Trophoblast cell (in vitro differentiated cells and primary cell): ENCODE measurements around the gene LIPE.

ENCODE experiments used
- DNase-seq, 2 donors: peaks; one replicate each; pipeline ENCODE4 v3.0.0-alpha.2; 2016
- H2AFZ ChIP-seq: 2 replicates; pipeline ENCODE4 v1.6.1; 2013; ENCODE audit warnings: low read length, moderate library complexity, mild to moderate bottlenecking; ENCODE audit not compliant: insufficient read depth, poor library complexity
- H2AK5ac ChIP-seq: 2 replicates; pipeline ENCODE4 v1.6.1; 2013; ENCODE audit warnings: mild to moderate bottlenecking, low read length
- H2BK120ac ChIP-seq: 2 replicates; pipeline ENCODE4 v1.6.1; 2013; ENCODE audit warnings: low read length, mild to moderate bottlenecking, moderate library complexity; ENCODE audit not compliant: insufficient read depth, poor library complexity
- H2BK12ac ChIP-seq: 2 replicates; pipeline ENCODE4 v1.6.1; 2013; ENCODE audit warnings: mild to moderate bottlenecking, low read length, moderate library complexity
- H2BK5ac ChIP-seq: 2 replicates; pipeline ENCODE4 v1.6.1; 2013; ENCODE audit warnings: low read length, low read depth, moderate library complexity, mild to moderate bottlenecking; ENCODE audit not compliant: poor library complexity
- H3K14ac ChIP-seq: 2 replicates; pipeline ENCODE4 v1.6.1; 2013; ENCODE audit warnings: mild to moderate bottlenecking, low read length
- H3K18ac ChIP-seq: 2 replicates; pipeline ENCODE4 v1.6.1; 2013; ENCODE audit warnings: mild to moderate bottlenecking, low read length
- H3K23ac ChIP-seq: 2 replicates; pipeline ENCODE4 v1.6.1; 2013; ENCODE audit warnings: low read length
- H3K27ac ChIP-seq: 2 replicates; pipeline ENCODE4 v1.5.1; 2013; ENCODE audit warnings: low read depth, mild to moderate bottlenecking, inconsistent platforms, low read length, moderate library complexity
- H3K27me3 ChIP-seq: 2 replicates; pipeline ENCODE4 v1.6.1; 2013; ENCODE audit warnings: inconsistent platforms, mild to moderate bottlenecking, low read length, moderate library complexity; ENCODE audit not compliant: insufficient read depth
- H3K36me3 ChIP-seq, 2 experiments: 1 replicate in 1 of 2; 2 replicates in 1 of 2; pipeline ENCODE4 v1.6.1; 2013; ENCODE audit warnings: low read length in 2 of 2, mild to moderate bottlenecking in 2 of 2, moderate library complexity in 1 of 2; ENCODE audit not compliant: insufficient read depth in 2 of 2, control insufficient read depth in 1 of 2
- H3K4ac ChIP-seq: 2 replicates; pipeline ENCODE4 v1.6.1; 2013; ENCODE audit warnings: low read depth, mild to moderate bottlenecking, low read length, moderate library complexity
- H3K4me1 ChIP-seq, 2 experiments: 1 replicate in 1 of 2; 2 replicates in 1 of 2; pipeline ENCODE4 v1.6.1; 2013; ENCODE audit warnings: low read length in 2 of 2, mild to moderate bottlenecking in 2 of 2, moderate library complexity in 1 of 2; ENCODE audit not compliant: insufficient read depth in 2 of 2, control insufficient read depth in 1 of 2
- H3K4me2 ChIP-seq: 2 replicates; pipeline ENCODE4 v1.6.1; 2013; ENCODE audit warnings: inconsistent platforms, mild to moderate bottlenecking, low read length, moderate library complexity
- H3K4me3 ChIP-seq: 2 replicates; pipeline ENCODE4 v1.5.1; 2013; ENCODE audit warnings: mild to moderate bottlenecking, low read depth, low read length, inconsistent platforms
- H3K79me1 ChIP-seq: one replicate; pipeline ENCODE4 v1.6.1; 2013; ENCODE audit warnings: low read length
- H3K79me2 ChIP-seq: 2 replicates; pipeline ENCODE4 v1.6.1; 2013; ENCODE audit warnings: low read length, mild to moderate bottlenecking; ENCODE audit not compliant: control insufficient read depth, insufficient read depth, poor library complexity
- H3K9ac ChIP-seq: 2 replicates; pipeline ENCODE4 v1.6.1; 2013; ENCODE audit warnings: mild to moderate bottlenecking, low read length
- H3K9me3 ChIP-seq: 2 replicates; pipeline ENCODE4 v1.6.1; 2013; ENCODE audit warnings: low read depth, mild to moderate bottlenecking, control low read depth, inconsistent platforms, low read length; ENCODE audit not compliant: insufficient read depth
- H4K12ac ChIP-seq: 2 replicates; pipeline ENCODE4 v1.6.1; 2013; ENCODE audit warnings: low read depth, mild to moderate bottlenecking, low read length, moderate library complexity
- H4K8ac ChIP-seq: 2 replicates; pipeline ENCODE4 v1.6.1; 2013; ENCODE audit warnings: low read depth, mild to moderate bottlenecking, low read length, moderate library complexity
- H4K91ac ChIP-seq: one replicate; pipeline ENCODE4 v1.6.1; 2013; ENCODE audit warnings: low read depth, mild to moderate bottlenecking, low read length, moderate library complexity
- WGBS: extraction: QIAGEN DNeasy Blood & Tissue Kit; methylation state at CpG from one replicate; pipeline ENCODE4 v1.1.7; 2013; ENCODE audit warnings: missing lambda C conversion rate; ENCODE audit not compliant: insufficient read length, insufficient coverage; ENCODE audit errors: extremely low coverage; 5-methylcytosine and 5-hydroxymethylcytosine counted together

The LIPE gene

GRCh38 chr19:42407816-42408175 lies 19.4 kb downstream of the LIPE start:
- no peaks in the 10 kb centered on the region for H3K79me2 ChIP-seq
- peaks cover 1% of the 10 kb centered on the region for H3K9me3 ChIP-seq
- H2BK12ac ChIP-seq: no peak overlapping the region
- H3K27ac ChIP-seq: no peak overlapping the region
- H2AK5ac ChIP-seq: no peak overlapping the region
- no peak overlapping the region for H3K4me2 ChIP-seq
- no peak for DNase-seq
- H2BK120ac ChIP-seq: no peak overlapping the region
- no peak overlapping the region for H3K18ac ChIP-seq
- WGBS: no CpG with 5 or more reads among the region's 10 CpGs
- no peak overlapping the region for H4K12ac ChIP-seq
- H4K91ac ChIP-seq: no peak overlapping the region
- H3K14ac ChIP-seq: no peak overlapping the region
- H3K27me3 ChIP-seq: no peaks in the 10 kb centered on the region
- no peak overlapping the region for H3K9ac ChIP-seq
- no peak overlapping the region for H4K8ac ChIP-seq
- H3K4ac ChIP-seq: no peak overlapping the region
- H3K36me3 ChIP-seq: no peaks in the 10 kb centered on the region
- H3K23ac ChIP-seq: no peak overlapping the region
- no peaks in the 10 kb centered on the region for H3K4me1 ChIP-seq
- no peak overlapping the region for H2AFZ ChIP-seq
- no peak overlapping the region for H2BK5ac ChIP-seq
- H3K79me1 ChIP-seq: no peaks in the 10 kb centered on the region
- H3K4me3 ChIP-seq: no peak overlapping the region

- H2BK120ac ChIP-seq: no peak overlapping the region
- whole genome bisulfite sequencing: no CpG with 5 or more reads among the region's 30 CpGs
- H3K36me3 ChIP-seq: no peaks in the 10 kb centered on the region
- H3K79me1 ChIP-seq: no peaks in the 10 kb centered on the region
- H4K8ac ChIP-seq: no peak overlapping the region
- no peak overlapping the region for H4K91ac ChIP-seq
- no peak overlapping the region for H3K9ac ChIP-seq
- peaks cover 1% of the 10 kb centered on the region for H3K27me3 ChIP-seq
- H3K18ac ChIP-seq: no peak overlapping the region
- H2AFZ ChIP-seq: no peak overlapping the region
- DNase-seq: no peak
- H3K4me1 ChIP-seq: no peaks in the 10 kb centered on the region
- no peak overlapping the region for H2AK5ac ChIP-seq
- no peak overlapping the region for H3K27ac ChIP-seq
- no peak overlapping the region for H3K4me3 ChIP-seq
- H3K9me3 ChIP-seq: peaks cover 1% of the 10 kb centered on the region
- no peak overlapping the region for H4K12ac ChIP-seq
- H2BK5ac ChIP-seq: no peak overlapping the region
- no peaks in the 10 kb centered on the region for H3K79me2 ChIP-seq
- H3K23ac ChIP-seq: no peak overlapping the region
- no peak overlapping the region for H3K4me2 ChIP-seq
- no peak overlapping the region for H2BK12ac ChIP-seq
- H3K14ac ChIP-seq: no peak overlapping the region
- no peak overlapping the region for H3K4ac ChIP-seq
Measured at GRCh38 chr19:42407085-42407815, 19.9 kb downstream of the LIPE start.

- Histone ChIP-seq H3K4me3 (no peak overlapping the region), H2BK5ac (no peak overlapping the region), H3K4ac (no peak overlapping the region), H3K4me1 (peaks cover 1 to 5% of the 10 kb centered on the region in 2 experiments), H3K27me3 (peaks cover 2% of the 10 kb centered on the region), H4K91ac (no peak overlapping the region), H3K9ac (no peak overlapping the region), H3K79me1 (peaks cover 2% of the 10 kb centered on the region), H3K79me2 (peaks cover 2% of the 10 kb centered on the region), H4K8ac (no peak overlapping the region), H4K12ac (no peak overlapping the region), H2BK12ac (no peak overlapping the region), H3K9me3 (no peaks in the 10 kb centered on the region), H3K18ac (no peak overlapping the region), H3K27ac (no peak overlapping the region), H2AK5ac (no peak overlapping the region), H3K36me3 (no peaks in the 10 kb centered on the region), H2AFZ (no peak overlapping the region), H2BK120ac (no peak overlapping the region), H3K4me2 (no peak overlapping the region), H3K14ac (no peak overlapping the region), H3K23ac (no peak overlapping the region)
- no peak for DNase-seq
- WGBS: no CpG with 5 or more reads among the region's 11 CpGs
Measured at GRCh38 chr19:42406111-42406510, 21.1 kb downstream of the LIPE start.

GRCh38 chr19:42403586-42403985 lies 23.6 kb downstream of the LIPE start:
- no peak overlapping the region for H4K8ac ChIP-seq
- peaks cover 3 to 6% of the 10 kb centered on the region in 2 experiments for H3K4me1 ChIP-seq
- H3K4me3 ChIP-seq: no peak overlapping the region
- H4K12ac ChIP-seq: no peak overlapping the region
- no peak overlapping the region for H2BK120ac ChIP-seq
- no peak overlapping the region for H3K4me2 ChIP-seq
- no peak overlapping the region for H3K18ac ChIP-seq
- no peak overlapping the region for H3K27ac ChIP-seq
- peaks cover 2% of the 10 kb centered on the region for H3K79me1 ChIP-seq
- H3K79me2 ChIP-seq: peaks cover 2% of the 10 kb centered on the region
- H3K9me3 ChIP-seq: no peaks in the 10 kb centered on the region
- no peak overlapping the region for H2AFZ ChIP-seq
- no peak overlapping the region for H3K14ac ChIP-seq
- no peak overlapping the region for H2BK5ac ChIP-seq
- H2BK12ac ChIP-seq: no peak overlapping the region
- no CpG with 5 or more reads among the region's 10 CpGs for WGBS
- peaks cover 2% of the 10 kb centered on the region for H3K27me3 ChIP-seq
- H2AK5ac ChIP-seq: no peak overlapping the region
- H3K4ac ChIP-seq: no peak overlapping the region
- H3K9ac ChIP-seq: no peak overlapping the region
- no peak for DNase-seq
- no peaks in the 10 kb centered on the region for H3K36me3 ChIP-seq
- no peak overlapping the region for H4K91ac ChIP-seq
- H3K23ac ChIP-seq: no peak overlapping the region
